ENCODE results near the gene IL1RAPL2.

- no peak for TF ChIP-seq ZNF70 (CRISPR knock-in tag; IDR thresholded peaks at IDR 0.05)
- no peak for TF ChIP-seq OSR1 (CRISPR knock-in tag; IDR thresholded peaks at IDR 0.05)
- TF ChIP-seq BACH2 (CRISPR knock-in tag; IDR thresholded peaks at IDR 0.05; ENCODE audit: borderline replicate concordance) = no peak
- no peak for TF ChIP-seq ZFP30 (CRISPR knock-in tag; IDR thresholded peaks at IDR 0.05)
- TF ChIP-seq RARB (CRISPR knock-in tag; IDR thresholded peaks at IDR 0.05) = no peak
Measured at GRCh38 chrX:105550043-105550663, 984.2 kb downstream of the IL1RAPL2 start.
